Endothelial cell of umbilical vein (primary cell): ENCODE results near the gene SQOR. TPM values are rescaled to one million over a fixed set of nuclear protein-coding genes. Genes with fewer than 3 reads are reported as not detected.

Source experiments
- BruUV-seq: library from RNA; stranded (reverse); fragments of 400-500 nt; replicated peaks from 2 replicates; lab custom pipeline; 2021; lab: Mats Ljungman, UMichigan
- CTCF ChIA-PET: fragments of 300-600, 350-600 bp; sonication (Branson Sonifier 250); formaldehyde crosslinking; loops from one replicate; lab custom pipeline; 2021; ENCODE audit warnings: antibody characterized with exemption, inconsistent platforms; lab: Charles Lee
- POLR2A ChIA-PET: fragments of 300-600, 350-600 bp; sonication (Branson Sonifier 250); formaldehyde crosslinking; loops from one replicate; lab custom pipeline; 2021; ENCODE audit warnings: antibody characterized with exemption, inconsistent platforms; lab: Charles Lee
- DNase-seq: peaks from one replicate; pipeline ENCODE4 v3.0.0-alpha.2; 2011; ENCODE audit warnings: low read depth, low spot score
- FAIRE-seq: peaks from 2 replicates; lab custom pipeline; 2011; peaks lifted over from hg19 to GRCh38; lab: Jason Lieb, UNC
- H2AFZ ChIP-seq: 2 replicates; pipeline ENCODE4 v1.6.0; 2012; ENCODE audit warnings: low read depth, low read length, control low read depth, inconsistent platforms
- H3K27ac ChIP-seq: 2 replicates; pipeline ENCODE4 v1.5.1; 2011; ENCODE audit warnings: low read depth, mild to moderate bottlenecking, control low read depth, low read length, moderate library complexity; ENCODE audit not compliant: insufficient read depth
- H3K27me3 ChIP-seq, 2 experiments: 2 replicates each; pipeline versions ENCODE4 v1.6.0 to v1.6.1; 2011; ENCODE audit warnings: low read length in 2 of 2, mixed read lengths in 1 of 2; ENCODE audit not compliant: control insufficient read depth in 2 of 2, insufficient read depth in 2 of 2
- H3K36me3 ChIP-seq, 2 experiments: 2 replicates in 1 of 2; 3 replicates in 1 of 2; pipeline ENCODE4 v1.5.1; 2011; ENCODE audit warnings: low read length in 2 of 2, mild to moderate bottlenecking in 1 of 2, moderate library complexity in 1 of 2; ENCODE audit not compliant: control insufficient read depth in 2 of 2, insufficient read depth in 2 of 2; ENCODE audit errors: extremely low read depth in 1 of 2
- H3K4me1 ChIP-seq: 3 replicates; pipeline ENCODE4 v1.5.1; 2011; ENCODE audit warnings: mild to moderate bottlenecking, low read length; ENCODE audit not compliant: control insufficient read depth, insufficient read depth; ENCODE audit errors: extremely low read depth
- H3K4me2 ChIP-seq: 2 replicates; pipeline ENCODE4 v1.6.1; 2011; ENCODE audit warnings: low read length, control low read depth, mixed read lengths; ENCODE audit not compliant: insufficient read depth
- H3K4me3 ChIP-seq, 3 experiments: fragments of 200-600 bp in 1 of 3; sonication (generic), shearing (Covaris generic) in 1 of 3; replicated peaks in 1 of 3; 2 replicates each; pipeline ENCODE4 v1.5.1; 2011 to 2016; ENCODE audit warnings: control low read depth in 3 of 3, low read length in 3 of 3, mild to moderate bottlenecking in 2 of 3, inconsistent platforms in 1 of 3, low read depth in 1 of 3, moderate library complexity in 1 of 3; ENCODE audit not compliant: insufficient read depth in 1 of 3
- H3K79me2 ChIP-seq: 2 replicates; pipeline ENCODE4 v1.6.0; 2012; ENCODE audit warnings: low read length, inconsistent platforms; ENCODE audit not compliant: control insufficient read depth, insufficient read depth
- H3K9ac ChIP-seq: replicated peaks from 2 replicates; pipeline ENCODE3; 2011; ENCODE audit warnings: low read length, control low read depth; ENCODE audit not compliant: insufficient read depth; ENCODE audit errors: extremely low read depth
- H3K9me1 ChIP-seq: replicated peaks from 3 replicates; pipeline ENCODE4 v1.6.0; 2011; ENCODE audit warnings: mild to moderate bottlenecking, low read length; ENCODE audit not compliant: control insufficient read depth, insufficient read depth; ENCODE audit errors: extremely low read depth
- H3K9me3 ChIP-seq: replicated peaks from 2 replicates; pipeline ENCODE4 v1.5.1; 2012; ENCODE audit warnings: low read length, inconsistent platforms; ENCODE audit not compliant: control insufficient read depth, insufficient read depth
- H4K20me1 ChIP-seq: replicated peaks from 2 replicates; pipeline ENCODE3; 2011; ENCODE audit warnings: mild to moderate bottlenecking, low read length; ENCODE audit not compliant: control insufficient read depth, insufficient read depth; ENCODE audit errors: extremely low read depth
- GATA2 ChIP-seq: IDR thresholded peaks from 2 replicates; pipeline ENCODE4 v1.7.0; 2011; ENCODE audit warnings: low read depth, mild to moderate bottlenecking, moderate library complexity, mixed read lengths, low read length; ENCODE audit not compliant: insufficient read length, insufficient read depth
- MYC ChIP-seq: IDR thresholded peaks from one replicate; pipeline ENCODE4 v1.6.1; 2011; ENCODE audit warnings: mild to moderate bottlenecking, low read depth, low read length
- POLR2A ChIP-seq: IDR thresholded peaks from 2 replicates; pipeline ENCODE4 v1.6.1; 2012; ENCODE audit warnings: low read depth, mild to moderate bottlenecking, control low read depth, low read length
- POLR2AphosphoS5 ChIP-seq: IDR thresholded peaks from 2 replicates; pipeline ENCODE4 v1.6.1; 2012; ENCODE audit warnings: low read depth, mild to moderate bottlenecking, control low read depth, low read length, moderate library complexity; ENCODE audit not compliant: insufficient read depth
- dilution Hi-C: fragments of 300-500 bp; cut with MboI; formaldehyde crosslinking; loops from one replicate; pipeline ENCODE4 v1.15.0; 2019; ENCODE audit warnings: low sequenced_read_pairs; ENCODE audit not compliant: extremely low pct_ligation_motif_present
- intact Hi-C: fragments of 100-400 bp; cut with micrococcal nuclease; formaldehyde crosslinking; loops from one replicate; pipeline ENCODE4 v1.10.0; 2022
- polyA plus RNA-seq, 4 experiments: library from polyadenylated mRNA; depleted of rRNA in 3 of 4; stranded (reverse) in 3 of 4; unstranded in 1 of 4; fragments of >200 nt; gene quantifications; 2 replicates each; pipeline versions ENCODE4 v1.2.1 to v1.2.3, GENCODE V29; 2011 to 2012; ENCODE audit warnings: missing spikeins in 1 of 4
- total RNA-seq: library from RNA; stranded (reverse); gene quantifications from 2 replicates; pipeline ENCODE4 v1.2.3, GENCODE V29; 2021
- TF ChIP-seq, protein P1 (sequence below), 2 donors: IDR thresholded peaks; 1 replicate in 1 of 2; 2 replicates in 1 of 2; pipeline ENCODE4 v1.5.1; 2011; ENCODE audit warnings: low read length in 2 of 2, mild to moderate bottlenecking in 2 of 2, moderate library complexity in 2 of 2, control low read depth in 1 of 2, inconsistent platforms in 1 of 2, low read depth in 1 of 2; ENCODE audit not compliant: insufficient read depth in 1 of 2; ENCODE audit errors: extremely low read depth in 1 of 2

SQOR gene
- total and polyA plus RNA-seq, 2 donors (not counting 3 experiments of a cell fraction or from before 2014, with no cell fraction given): 12.9 to 17.9 TPM

DNA sequence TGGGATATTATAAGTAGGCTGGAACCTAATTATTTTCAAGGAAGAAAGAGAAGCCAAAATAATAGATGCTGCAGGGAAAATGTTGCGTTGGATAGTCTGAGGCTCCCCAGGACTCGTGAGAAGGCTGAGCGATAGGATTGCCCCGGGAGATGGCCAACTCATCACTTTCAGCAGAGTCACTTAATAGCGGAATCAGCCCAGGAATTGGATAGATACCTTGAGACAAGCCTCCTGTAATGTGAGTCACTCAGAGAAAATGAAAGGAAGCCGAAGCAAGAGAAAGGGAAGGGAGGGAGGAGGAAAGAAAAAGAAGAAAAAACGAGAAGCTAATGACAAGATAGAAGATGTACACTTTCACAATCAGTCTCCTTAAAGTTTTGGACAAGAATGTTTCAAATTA is 94.3 kb downstream of the SQOR start:
- dilution Hi-C loops: no loop called here
- no peaks in the 10 kb centered on the region for H3K36me3 ChIP-seq
- ChIA-PET CTCF (no interaction called here), POLR2A (no interaction called here)
- FAIRE-seq (no peak), DNase-seq (no peak)
- TF ChIP-seq POLR2A (no peak), GATA2 (no peak), POLR2AphosphoS5 (no peak)
- TF ChIP-seq, protein P1, sequence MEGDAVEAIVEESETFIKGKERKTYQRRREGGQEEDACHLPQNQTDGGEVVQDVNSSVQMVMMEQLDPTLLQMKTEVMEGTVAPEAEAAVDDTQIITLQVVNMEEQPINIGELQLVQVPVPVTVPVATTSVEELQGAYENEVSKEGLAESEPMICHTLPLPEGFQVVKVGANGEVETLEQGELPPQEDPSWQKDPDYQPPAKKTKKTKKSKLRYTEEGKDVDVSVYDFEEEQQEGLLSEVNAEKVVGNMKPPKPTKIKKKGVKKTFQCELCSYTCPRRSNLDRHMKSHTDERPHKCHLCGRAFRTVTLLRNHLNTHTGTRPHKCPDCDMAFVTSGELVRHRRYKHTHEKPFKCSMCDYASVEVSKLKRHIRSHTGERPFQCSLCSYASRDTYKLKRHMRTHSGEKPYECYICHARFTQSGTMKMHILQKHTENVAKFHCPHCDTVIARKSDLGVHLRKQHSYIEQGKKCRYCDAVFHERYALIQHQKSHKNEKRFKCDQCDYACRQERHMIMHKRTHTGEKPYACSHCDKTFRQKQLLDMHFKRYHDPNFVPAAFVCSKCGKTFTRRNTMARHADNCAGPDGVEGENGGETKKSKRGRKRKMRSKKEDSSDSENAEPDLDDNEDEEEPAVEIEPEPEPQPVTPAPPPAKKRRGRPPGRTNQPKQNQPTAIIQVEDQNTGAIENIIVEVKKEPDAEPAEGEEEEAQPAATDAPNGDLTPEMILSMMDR (IDR thresholded peaks at IDR 0.05; ENCODE audit: extremely low read depth in 1 of 2, insufficient read depth in 1 of 2, low read depth in 1 of 2, low read length in 2 of 2): no peak
- no peak overlapping the region for H2AFZ ChIP-seq
- no peak overlapping the region for H3K9ac ChIP-seq
- H3K4me2 ChIP-seq: no peak overlapping the region
- intact Hi-C loops: no loop called here
- no peak overlapping the region for H3K27ac ChIP-seq
- H4K20me1 ChIP-seq: no peaks in the 10 kb centered on the region
- no peak overlapping the region for H3K4me3 ChIP-seq
- peaks cover under 1 to 3% of the 10 kb centered on the region in 2 experiments for H3K27me3 ChIP-seq
- no peaks in the 10 kb centered on the region for H3K9me3 ChIP-seq
- BruUV-seq: no TSS peak
- no peaks in the 10 kb centered on the region for H3K79me2 ChIP-seq
- H3K9me1 ChIP-seq: no peaks in the 10 kb centered on the region
- no peaks in the 10 kb centered on the region for H3K4me1 ChIP-seq

DNA sequence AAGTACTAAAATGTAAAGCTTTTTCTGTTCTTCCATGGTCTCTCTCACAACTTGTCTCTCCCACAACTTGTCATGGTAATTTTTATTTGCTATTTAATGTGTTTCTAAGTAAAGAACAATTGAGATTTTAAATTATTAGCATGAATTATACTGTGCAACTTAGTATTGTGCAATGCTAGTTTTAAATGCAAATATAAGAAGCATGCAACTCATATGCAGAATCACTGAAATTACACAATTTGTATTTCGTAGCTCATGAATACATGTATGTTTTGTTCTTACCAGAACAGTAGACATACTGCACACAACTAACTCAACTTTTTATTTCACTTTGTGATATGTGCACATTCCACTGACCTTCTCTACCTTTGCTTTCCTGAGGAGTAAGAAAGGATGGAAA is 96.5 kb downstream of the SQOR start:
- ChIA-PET CTCF (interaction anchor here (2.3 to 2.7 kb wide), 2 partner anchors 16 to 26 kb away, joined by 7 to 11 read pairs; no protein-coding TSS in a partner anchor), POLR2A (no interaction called here)
- H3K27me3 ChIP-seq: peaks cover 3% of the 10 kb centered on the region in 2 experiments
- H3K4me3 ChIP-seq: no peak overlapping the region
- no peaks in the 10 kb centered on the region for H3K79me2 ChIP-seq
- H2AFZ ChIP-seq: no peak overlapping the region
- dilution Hi-C loops: no loop called here
- H3K4me1 ChIP-seq: no peaks in the 10 kb centered on the region
- no peak overlapping the region for H3K4me2 ChIP-seq
- BruUV-seq: no TSS peak
- DNase-seq (no peak), FAIRE-seq (no peak)
- TF ChIP-seq MYC: no peak
- no peak overlapping the region for H3K27ac ChIP-seq
- H3K9me1 ChIP-seq: no peaks in the 10 kb centered on the region
- no peaks in the 10 kb centered on the region for H3K9me3 ChIP-seq
- H3K9ac ChIP-seq: no peak overlapping the region
- no peaks in the 10 kb centered on the region for H3K36me3 ChIP-seq
- intact Hi-C loops: no loop called here
- H4K20me1 ChIP-seq: no peaks in the 10 kb centered on the region
